ENCODE measurements around the gene ETS1.
A peak's percentile ranks its signal among the peaks of the same experiment; 100 is the strongest.

ETS1 gene

GRCh38 chr11:128500493-128500892 is 86.9 kb downstream of the ETS1 start:
- no peak for DNase-seq

- no peak for DNase-seq
Observed at GRCh38 chr11:128499613-128500253, 87.6 kb downstream of the ETS1 start.

- no peak for DNase-seq
Observed at GRCh38 chr11:128498721-128499245, 88.6 kb downstream of the ETS1 start.

- no peak for DNase-seq
Observed at GRCh38 chr11:128497776-128498095, 89.6 kb downstream of the ETS1 start.

GRCh38 chr11:128497061-128497775 is 90.1 kb downstream of the ETS1 start:
- DNase-seq = peak; percentile 100

- no peak for DNase-seq
Observed at GRCh38 chr11:128496692-128497060, 90.7 kb downstream of the ETS1 start.

- DNase-seq = no peak
Observed at GRCh38 chr11:128496249-128496648, 91.1 kb downstream of the ETS1 start.

GRCh38 chr11:128494418-128495332 is 92.7 kb downstream of the ETS1 start:
- no peak for DNase-seq

GRCh38 chr11:128493570-128493965 is 93.8 kb downstream of the ETS1 start:
- no peak for DNase-seq

GRCh38 chr11:128492903-128493569 is 94.3 kb downstream of the ETS1 start:
- DNase-seq = no peak

GRCh38 chr11:128492461-128492860 is 94.9 kb downstream of the ETS1 start:
- DNase-seq = peak; percentile 64

GRCh38 chr11:128491195-128491936 is 96.0 kb downstream of the ETS1 start:
- no peak for DNase-seq

GRCh38 chr11:128490092-128490491 is 97.3 kb downstream of the ETS1 start:
- no peak for DNase-seq

- DNase-seq = peak; percentile 95
Observed at GRCh38 chr11:128488471-128488870, 98.9 kb downstream of the ETS1 start.

- DNase-seq = no peak
Observed at GRCh38 chr11:128487978-128488377, 99.4 kb downstream of the ETS1 start.

GRCh38 chr11:128484172-128484571 is 103.2 kb downstream of the ETS1 start:
- DNase-seq = no peak

GRCh38 chr11:128483211-128483788 is 104.1 kb downstream of the ETS1 start:
- no peak for DNase-seq

- DNase-seq = peak; percentile 50
Observed at GRCh38 chr11:128482512-128483191, 104.7 kb downstream of the ETS1 start.

- DNase-seq = no peak
Observed at GRCh38 chr11:128482092-128482491, 105.3 kb downstream of the ETS1 start.

GRCh38 chr11:128481135-128481534 is 106.2 kb downstream of the ETS1 start:
- DNase-seq = peak; percentile 85

GRCh38 chr11:128480665-128481064 is 106.7 kb downstream of the ETS1 start:
- DNase-seq = no peak

Measured in fibroblast of skin of abdomen (primary cell).